Measurements from ENCODE around the gene ANKS1B.

Gene ANKS1B

DNA sequence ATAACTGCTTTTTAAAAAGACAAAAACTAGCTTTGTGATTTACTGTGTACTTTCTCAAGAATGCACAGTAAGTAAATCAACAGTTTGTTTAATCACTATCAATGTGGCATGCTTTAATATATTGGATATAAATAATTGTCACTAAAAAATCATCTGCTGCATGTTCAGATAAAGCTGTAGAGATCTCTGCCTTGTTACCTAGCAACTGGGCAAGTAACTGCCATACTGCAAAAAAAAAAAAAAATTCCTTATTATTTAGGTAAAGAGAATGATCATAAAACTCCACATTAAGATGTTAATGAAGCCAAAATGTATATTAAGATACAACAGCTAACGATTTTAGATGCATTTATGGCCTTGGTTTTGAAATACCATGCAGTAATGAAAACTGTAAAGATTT, 1102.2 kb downstream of the ANKS1B start:
- H3K4me3 ChIP-seq (ENCODE audit: control insufficient read depth, low read depth, low read length), result no peak overlapping the region
- no peak for DNase-seq (ENCODE audit: low read depth)
- TF ChIP-seq, protein P1, sequence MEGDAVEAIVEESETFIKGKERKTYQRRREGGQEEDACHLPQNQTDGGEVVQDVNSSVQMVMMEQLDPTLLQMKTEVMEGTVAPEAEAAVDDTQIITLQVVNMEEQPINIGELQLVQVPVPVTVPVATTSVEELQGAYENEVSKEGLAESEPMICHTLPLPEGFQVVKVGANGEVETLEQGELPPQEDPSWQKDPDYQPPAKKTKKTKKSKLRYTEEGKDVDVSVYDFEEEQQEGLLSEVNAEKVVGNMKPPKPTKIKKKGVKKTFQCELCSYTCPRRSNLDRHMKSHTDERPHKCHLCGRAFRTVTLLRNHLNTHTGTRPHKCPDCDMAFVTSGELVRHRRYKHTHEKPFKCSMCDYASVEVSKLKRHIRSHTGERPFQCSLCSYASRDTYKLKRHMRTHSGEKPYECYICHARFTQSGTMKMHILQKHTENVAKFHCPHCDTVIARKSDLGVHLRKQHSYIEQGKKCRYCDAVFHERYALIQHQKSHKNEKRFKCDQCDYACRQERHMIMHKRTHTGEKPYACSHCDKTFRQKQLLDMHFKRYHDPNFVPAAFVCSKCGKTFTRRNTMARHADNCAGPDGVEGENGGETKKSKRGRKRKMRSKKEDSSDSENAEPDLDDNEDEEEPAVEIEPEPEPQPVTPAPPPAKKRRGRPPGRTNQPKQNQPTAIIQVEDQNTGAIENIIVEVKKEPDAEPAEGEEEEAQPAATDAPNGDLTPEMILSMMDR (IDR thresholded peaks at IDR 0.05; ENCODE audit: control insufficient read depth, insufficient read depth, low read depth, low read length, missing control alignments), result no peak

DNA sequence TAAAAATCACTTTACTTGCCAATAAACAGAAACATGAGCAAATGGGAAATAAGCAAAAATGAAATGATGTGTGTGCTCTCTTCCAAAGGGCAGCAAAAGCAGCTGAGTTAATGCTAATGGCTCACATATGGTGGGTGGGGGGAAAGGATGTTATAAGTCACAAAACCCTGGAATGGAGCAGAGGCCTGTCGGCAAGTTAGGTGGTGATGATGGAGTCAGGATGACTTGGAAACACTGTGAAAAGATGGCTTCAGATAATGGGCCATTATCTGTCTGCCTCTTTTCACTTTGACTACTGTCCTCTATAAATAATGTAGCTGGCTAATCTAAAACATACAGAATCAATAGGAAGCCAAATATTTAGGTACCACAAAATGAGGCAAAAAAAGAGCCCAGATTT, 1111.0 kb downstream of the ANKS1B start:
- no peak for DNase-seq (ENCODE audit: low read depth)
- H3K4me3 ChIP-seq (ENCODE audit: control insufficient read depth, low read depth, low read length), result no peak overlapping the region
- TF ChIP-seq, protein P1 (IDR thresholded peaks at IDR 0.05; ENCODE audit: control insufficient read depth, insufficient read depth, low read depth, low read length, missing control alignments), result no peak

DNA sequence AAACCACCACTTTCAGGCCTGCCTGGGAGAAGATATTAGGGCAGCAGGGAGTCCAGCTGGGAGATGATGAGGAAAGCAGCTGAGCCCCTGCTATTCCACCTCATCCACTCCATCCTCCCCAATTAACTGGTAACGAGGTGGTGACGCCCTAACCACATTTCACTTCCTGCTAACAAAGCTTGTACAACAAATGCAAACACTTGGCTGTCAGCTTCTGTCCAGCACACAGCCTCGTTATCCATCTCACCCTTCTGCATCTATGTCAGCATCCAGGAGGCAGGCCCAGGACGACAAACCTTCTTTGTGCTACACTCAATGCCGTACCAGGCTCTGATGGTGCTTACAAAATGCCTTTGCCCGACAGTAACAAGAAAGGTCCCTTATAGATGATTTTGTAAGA, 1114.2 kb downstream of the ANKS1B start:
- no peak overlapping the region for H3K4me3 ChIP-seq (ENCODE audit: control insufficient read depth, low read depth, low read length)
- TF ChIP-seq, protein P1 (IDR thresholded peaks at IDR 0.05; ENCODE audit: control insufficient read depth, insufficient read depth, low read depth, low read length, missing control alignments), result no peak
- no peak for DNase-seq (ENCODE audit: low read depth)

DNA sequence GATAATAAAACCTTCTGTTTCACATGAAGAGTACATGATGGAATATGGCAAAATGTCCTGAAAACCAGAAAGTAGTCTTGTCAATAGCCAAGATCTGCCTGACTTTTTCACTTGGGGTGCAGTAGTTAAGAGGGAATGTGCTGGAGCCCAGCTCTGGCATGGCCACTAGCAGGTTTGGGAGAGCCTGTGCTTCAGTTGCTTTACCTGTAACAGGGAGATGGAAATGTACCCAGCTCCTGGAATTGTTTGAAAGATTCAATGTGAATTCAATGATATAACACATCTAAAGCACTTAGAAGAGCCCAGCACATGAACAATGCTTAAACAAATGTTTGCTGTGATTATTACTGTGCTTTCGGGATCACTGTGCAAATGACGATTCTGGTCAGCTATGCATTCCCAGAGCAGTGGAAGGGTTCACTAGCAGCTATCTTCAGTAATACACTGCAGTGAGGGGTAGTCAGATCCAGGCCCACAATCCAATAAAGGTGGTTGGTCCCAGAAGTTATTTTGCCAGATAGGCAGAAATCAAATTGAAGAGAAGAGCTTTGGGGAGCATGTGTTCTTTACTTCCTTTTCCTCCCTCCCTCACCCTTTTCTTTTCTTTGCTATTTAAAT, 1114.7 kb downstream of the ANKS1B start:
- no peak overlapping the region for H3K4me3 ChIP-seq (ENCODE audit: control insufficient read depth, low read depth, low read length)
- TF ChIP-seq, protein P1 (IDR thresholded peaks at IDR 0.05; ENCODE audit: control insufficient read depth, insufficient read depth, low read depth, low read length, missing control alignments), result no peak
- no peak for DNase-seq (ENCODE audit: low read depth)

DNA sequence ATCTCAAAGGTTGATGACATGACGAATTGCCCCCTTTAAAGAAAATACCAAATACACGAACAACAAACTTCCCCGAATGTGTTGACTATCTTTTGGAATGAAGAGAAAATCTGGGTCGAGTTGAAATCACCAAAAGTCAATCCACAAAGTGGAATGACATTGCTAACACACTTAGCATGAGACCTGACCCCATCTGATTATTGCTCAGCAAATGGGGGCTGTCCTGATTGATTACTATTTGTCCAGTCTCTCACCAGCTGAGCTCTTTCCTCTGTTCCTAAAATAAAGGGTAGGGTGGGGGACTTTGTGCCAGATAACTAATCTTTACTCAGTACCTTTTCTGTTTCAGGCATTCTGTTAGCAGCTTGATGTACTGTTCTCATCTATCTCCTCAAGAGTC, 1116.2 kb downstream of the ANKS1B start:
- no peak overlapping the region for H3K4me3 ChIP-seq (ENCODE audit: control insufficient read depth, low read depth, low read length)
- TF ChIP-seq, protein P1 (IDR thresholded peaks at IDR 0.05; ENCODE audit: control insufficient read depth, insufficient read depth, low read depth, low read length, missing control alignments), result no peak
- DNase-seq (ENCODE audit: low read depth), result no peak

DNA sequence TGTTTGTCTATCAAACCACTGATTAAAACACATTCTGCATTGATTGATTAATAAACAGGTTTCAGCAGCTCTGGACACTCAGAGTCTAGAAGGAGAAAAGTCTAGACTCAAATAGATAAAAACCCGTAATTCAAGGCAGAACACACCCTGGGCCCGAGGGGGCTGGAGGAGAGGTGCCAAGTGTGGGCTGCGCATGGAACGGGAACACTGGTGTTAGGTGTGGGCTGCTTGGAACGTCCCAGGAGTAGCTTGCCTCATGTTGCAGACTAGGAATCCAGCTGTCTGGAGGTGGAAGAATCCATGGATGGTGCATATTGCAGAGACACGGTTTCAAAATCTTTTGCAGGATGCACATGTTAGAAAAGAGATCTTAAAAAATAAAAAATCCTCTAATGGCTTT, 1116.7 kb downstream of the ANKS1B start:
- no peak for DNase-seq (ENCODE audit: low read depth)
- no peak overlapping the region for H3K4me3 ChIP-seq (ENCODE audit: control insufficient read depth, low read depth, low read length)
- TF ChIP-seq, protein P1 (IDR thresholded peaks at IDR 0.05; ENCODE audit: control insufficient read depth, insufficient read depth, low read depth, low read length, missing control alignments), result no peak

DNA sequence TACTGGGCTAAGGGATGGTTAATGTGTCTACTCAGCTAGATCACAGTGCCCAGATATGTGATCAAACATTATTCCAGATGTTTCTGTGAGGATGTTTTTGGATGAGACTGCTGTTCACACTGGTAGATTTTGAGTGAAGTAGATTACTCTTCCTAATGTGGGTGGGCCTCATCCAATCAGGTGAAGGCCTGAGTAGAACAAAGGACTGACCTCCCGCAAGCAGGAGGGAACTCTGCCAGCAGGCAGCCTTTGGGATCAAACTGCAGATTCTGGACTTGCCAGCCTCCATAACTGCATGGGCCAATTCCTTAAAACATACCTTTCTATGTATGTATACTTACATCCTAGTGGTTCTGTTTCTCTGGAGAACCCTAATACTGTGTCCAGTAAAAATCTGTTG, 1120.4 kb downstream of the ANKS1B start:
- no peak for DNase-seq (ENCODE audit: low read depth)
- H3K4me3 ChIP-seq (ENCODE audit: control insufficient read depth, low read depth, low read length), result no peak overlapping the region

More for the DNA sequence above, 1120.4 kb downstream of the ANKS1B start:
- TF ChIP-seq, protein P1 (IDR thresholded peaks at IDR 0.05; ENCODE audit: control insufficient read depth, insufficient read depth, low read depth, low read length, missing control alignments), result no peak

All from AG09309 (cell line).